GM12891 (cell line): ENCODE results near the gene SLC25A26.

Experiments
- PAX5 ChIP-seq: IDR thresholded peaks from 2 replicates; pipeline ENCODE4 v1.6.1; 2011; ENCODE audit warnings: low read length, moderate library complexity, mild to moderate bottlenecking; ENCODE audit not compliant: insufficient read depth, severe bottlenecking
- POLR2A ChIP-seq: IDR thresholded peaks from 2 replicates; pipeline ENCODE4 v1.6.1; 2011; ENCODE audit warnings: low read depth, low read length, control low read depth
- POLR2AphosphoS5 ChIP-seq: IDR thresholded peaks from 2 replicates; pipeline ENCODE4 v1.6.1; 2011; ENCODE audit warnings: low read depth, low read length, control low read depth
- POU2F2 ChIP-seq: IDR thresholded peaks from 2 replicates; pipeline ENCODE4 v1.6.1; 2011; ENCODE audit warnings: low read depth, mild to moderate bottlenecking, control low read depth, low read length, moderate library complexity
- TAF1 ChIP-seq: IDR thresholded peaks from 2 replicates; pipeline ENCODE4 v1.6.1; 2011; ENCODE audit warnings: low read depth, low read length, control low read depth

- TF ChIP-seq POLR2A (no peak), POU2F2 (no peak), POLR2AphosphoS5 (no peak), PAX5 (no peak), TAF1 (no peak)
Observed at GRCh38 chr3:66396888-66397287, 176.1 kb downstream of the SLC25A26 start.
